ENCODE measurements around the gene POLG. TPM values are rescaled to one million over a fixed set of nuclear protein-coding genes. Genes with fewer than 3 reads are reported as not detected.

The POLG gene
- total RNA-seq, 2 donors from 2014 or later: 55.3 to 60.2 TPM

GRCh38 chr15:89353991-89354390 is 19.4 kb upstream of the POLG start:
- Mint-ChIP-seq H3K36me3 (ENCODE audit: low read depth) (no peaks in the 10 kb centered on the region), H3K9me3 (no peaks in the 10 kb centered on the region), H3K4me3 (no peak overlapping the region), H3K4me1 (no peaks in the 10 kb centered on the region), H3K27ac (no peak overlapping the region), H3K27me3 (ENCODE audit: insufficient read depth) (peaks cover 89% of the 10 kb centered on the region)
- H3K4me3 ChIP-seq (ENCODE audit: low read length): no peak overlapping the region
- H3K36me3 ChIP-seq (ENCODE audit: control insufficient read depth, insufficient read depth, low read length): no peaks in the 10 kb centered on the region
- 85% methylated on average over 2 of the region's 2 CpGs; no CpG with 5 or more reads in 1 of the 2 experiments for WGBS, 2 experiments (ENCODE audit: insufficient coverage in 1 of 2, insufficient read length in 1 of 2)
- peaks cover 83% of the 10 kb centered on the region for H3K27me3 ChIP-seq (ENCODE audit: control insufficient read depth, insufficient read depth, low read length, poor library complexity, severe bottlenecking)
- no peak for TF ChIP-seq CTCF (conservative IDR thresholded peaks at IDR 0.05)
- H3K9ac ChIP-seq (ENCODE audit: extremely low read depth, low read length, poor library complexity, severe bottlenecking): no peak overlapping the region
- H3K9me3 ChIP-seq (ENCODE audit: control insufficient read depth, low read length): no peaks in the 10 kb centered on the region
- DNase-seq: no peak
- no peaks in the 10 kb centered on the region for H3K4me1 ChIP-seq (ENCODE audit: control insufficient read depth, insufficient read depth, low read length)
- H3K27ac ChIP-seq (ENCODE audit: low read depth, low read length): no peak overlapping the region

- no peak overlapping the region for H3K4me3 Mint-ChIP-seq
- WGBS, 2 experiments (ENCODE audit: insufficient coverage in 1 of 2, insufficient read length in 1 of 2): 84 to 91% methylated on average over 3 to 4 of the region's 4 CpGs
- H3K9me3 ChIP-seq (ENCODE audit: control insufficient read depth, low read length): no peaks in the 10 kb centered on the region
- no peaks in the 10 kb centered on the region for H3K36me3 Mint-ChIP-seq (ENCODE audit: low read depth)
- peaks cover 83% of the 10 kb centered on the region for H3K27me3 Mint-ChIP-seq (ENCODE audit: insufficient read depth)
- no peak for TF ChIP-seq CTCF (conservative IDR thresholded peaks at IDR 0.05)
- no peaks in the 10 kb centered on the region for H3K36me3 ChIP-seq (ENCODE audit: control insufficient read depth, insufficient read depth, low read length)
- no peak overlapping the region for H3K4me3 ChIP-seq (ENCODE audit: low read length)
- H3K27ac ChIP-seq (ENCODE audit: low read depth, low read length): no peak overlapping the region
- H3K4me1 Mint-ChIP-seq: no peaks in the 10 kb centered on the region
- no peak overlapping the region for H3K27ac Mint-ChIP-seq
- DNase-seq: no peak
- H3K4me1 ChIP-seq (ENCODE audit: control insufficient read depth, insufficient read depth, low read length): no peaks in the 10 kb centered on the region
- H3K27me3 ChIP-seq (ENCODE audit: control insufficient read depth, insufficient read depth, low read length, poor library complexity, severe bottlenecking): peaks cover 80% of the 10 kb centered on the region
- H3K9ac ChIP-seq (ENCODE audit: extremely low read depth, low read length, poor library complexity, severe bottlenecking): no peak overlapping the region
- H3K9me3 Mint-ChIP-seq: no peaks in the 10 kb centered on the region
These were observed 17.9 kb upstream of the POLG start for GRCh38 chr15:89352476-89352875.

- Mint-ChIP-seq H3K4me1 (no peaks in the 10 kb centered on the region), H3K27me3 (ENCODE audit: insufficient read depth) (peaks cover 60% of the 10 kb centered on the region), H3K9me3 (no peaks in the 10 kb centered on the region), H3K4me3 (no peak overlapping the region), H3K36me3 (ENCODE audit: low read depth) (no peaks in the 10 kb centered on the region), H3K27ac (no peak overlapping the region)
- Histone ChIP-seq H3K27ac (ENCODE audit: low read depth, low read length) (no peak overlapping the region), H3K9ac (ENCODE audit: extremely low read depth, low read length, poor library complexity, severe bottlenecking) (no peak overlapping the region), H3K4me3 (ENCODE audit: low read length) (no peak overlapping the region), H3K36me3 (ENCODE audit: control insufficient read depth, insufficient read depth, low read length) (no peaks in the 10 kb centered on the region), H3K4me1 (ENCODE audit: control insufficient read depth, insufficient read depth, low read length) (peaks cover 10% of the 10 kb centered on the region), H3K9me3 (ENCODE audit: control insufficient read depth, low read length) (no peaks in the 10 kb centered on the region), H3K27me3 (ENCODE audit: control insufficient read depth, insufficient read depth, low read length, poor library complexity, severe bottlenecking) (peaks cover 48% of the 10 kb centered on the region)
- no peak for DNase-seq
- WGBS, 2 experiments (ENCODE audit: insufficient coverage in 1 of 2, insufficient read length in 1 of 2): 86 to 97% methylated on average over 4 to 5 of the region's 5 CpGs
- no peak for TF ChIP-seq CTCF (conservative IDR thresholded peaks at IDR 0.05)
These were observed 14.6 kb upstream of the POLG start for GRCh38 chr15:89349206-89349558.
